OCI-LY3 (cell line): Measurements from ENCODE around the gene NFYB.

Experiments
- CTCF ChIP-seq: fragments of 200-600, 300-600 bp; sonication (generic); IDR thresholded peaks from 2 replicates; pipeline ENCODE4 v1.5.1; 2014; ENCODE audit warnings: antibody characterized with exemption, low read length, low read depth
- EZH2phosphoT487 ChIP-seq: fragments of 200-600 bp; shearing (Covaris generic); IDR thresholded peaks from 2 replicates; pipeline ENCODE4 v1.6.1; 2018; ENCODE audit warnings: antibody characterized with exemption, mixed run types, low read depth

GRCh38 chr12:104183443-104183842 lies 45.4 kb upstream of the NFYB start:
- no peak for TF ChIP-seq CTCF
- no peak for TF ChIP-seq EZH2phosphoT487
